Measurements from ENCODE around the gene CDC42EP3.

CDC42EP3 gene, protein sequence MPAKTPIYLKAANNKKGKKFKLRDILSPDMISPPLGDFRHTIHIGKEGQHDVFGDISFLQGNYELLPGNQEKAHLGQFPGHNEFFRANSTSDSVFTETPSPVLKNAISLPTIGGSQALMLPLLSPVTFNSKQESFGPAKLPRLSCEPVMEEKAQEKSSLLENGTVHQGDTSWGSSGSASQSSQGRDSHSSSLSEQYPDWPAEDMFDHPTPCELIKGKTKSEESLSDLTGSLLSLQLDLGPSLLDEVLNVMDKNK

GRCh38 chr2:37671009-37671815 lies at the start of gene CDC42EP3:
CDC42EP3 (minus strand) TSS chr2:37671642; CDS start chr2:37646587, 25,055 bp downstream.
- no peaks in the 10 kb centered on the region for H3K36me3 ChIP-seq (ENCODE audit: control insufficient read depth, insufficient read depth, low read length)
- peak within 1 kb of the TSS; percentile 88 for H3K4me3 ChIP-seq (ENCODE audit: low read length)
- H3K4me1 ChIP-seq (ENCODE audit: control insufficient read depth, insufficient read depth, low read length) = peaks cover 10% of the 10 kb centered on the region
- peaks cover 13% of the 10 kb centered on the region for H3K27me3 ChIP-seq (ENCODE audit: control insufficient read depth, insufficient read depth, low read length)
- H3K9me3 ChIP-seq (ENCODE audit: control insufficient read depth, low read length) = no peaks in the 10 kb centered on the region
- H3K9ac ChIP-seq (ENCODE audit: low read length) = peak within 1 kb of the TSS; percentile 79

DNA sequence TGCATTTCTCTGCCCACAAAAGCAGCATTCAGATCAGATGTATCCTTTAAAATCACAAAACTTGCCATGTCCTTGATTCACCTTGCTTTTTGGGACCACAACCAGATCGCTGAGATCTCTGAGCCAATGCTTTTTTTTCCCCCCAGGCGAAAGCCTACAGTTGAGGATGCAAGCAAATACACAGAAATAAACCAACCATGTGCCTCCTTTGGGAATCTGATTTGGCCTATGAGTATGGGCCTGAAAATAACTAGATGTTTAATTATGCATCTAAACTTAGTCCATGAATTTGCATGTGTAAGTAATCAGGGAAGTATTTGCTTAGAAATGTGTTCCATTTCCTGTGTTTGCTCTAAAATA lies 49.7 kb upstream of the CDC42EP3 start:
- no peaks in the 10 kb centered on the region for H3K4me1 ChIP-seq (ENCODE audit: control insufficient read depth, insufficient read depth, low read length)
- H3K9ac ChIP-seq (ENCODE audit: low read length) = no peak overlapping the region
- H3K9me3 ChIP-seq (ENCODE audit: control insufficient read depth, low read length) = no peaks in the 10 kb centered on the region
- H3K36me3 ChIP-seq (ENCODE audit: control insufficient read depth, insufficient read depth, low read length) = no peaks in the 10 kb centered on the region
- H3K4me3 ChIP-seq (ENCODE audit: low read length) = no peak overlapping the region
- H3K27me3 ChIP-seq (ENCODE audit: control insufficient read depth, insufficient read depth, low read length) = no peaks in the 10 kb centered on the region

DNA sequence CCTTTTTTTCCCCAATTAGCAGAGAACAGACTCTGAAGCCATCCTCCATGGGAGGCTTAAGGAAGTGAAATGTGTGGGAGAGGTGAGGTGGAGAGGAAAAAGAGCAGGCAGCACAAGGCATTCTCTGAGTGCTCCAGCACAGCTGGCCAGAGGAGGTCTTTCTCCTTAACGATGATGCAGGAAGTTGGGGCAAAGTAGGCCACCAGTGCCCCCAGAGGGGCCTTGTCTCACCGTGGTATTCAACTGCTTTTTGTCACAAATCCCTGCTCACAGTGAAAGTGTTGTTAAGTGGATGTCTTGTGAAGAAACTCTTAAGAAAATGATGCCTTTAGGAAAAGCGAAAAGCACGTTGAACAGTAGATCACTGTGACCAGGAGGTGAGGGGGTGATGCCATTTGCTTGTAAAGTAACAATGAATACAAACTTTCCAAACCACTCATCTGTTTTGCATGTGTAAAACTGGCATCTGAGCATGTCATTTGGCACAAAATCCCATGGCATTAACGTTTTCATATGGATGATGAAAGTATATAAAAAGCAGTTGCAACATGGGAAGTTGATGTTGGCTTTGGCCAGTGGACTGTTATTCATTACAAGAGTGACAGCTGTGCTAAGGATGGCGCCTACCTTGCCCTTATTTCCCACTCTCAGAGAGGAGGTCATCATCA lies 49.2 kb upstream of the CDC42EP3 start:
- Histone ChIP-seq H3K4me1 (ENCODE audit: control insufficient read depth, insufficient read depth, low read length) (no peaks in the 10 kb centered on the region), H3K27me3 (ENCODE audit: control insufficient read depth, insufficient read depth, low read length) (no peaks in the 10 kb centered on the region), H3K36me3 (ENCODE audit: control insufficient read depth, insufficient read depth, low read length) (no peaks in the 10 kb centered on the region), H3K9ac (ENCODE audit: low read length) (no peak overlapping the region), H3K4me3 (ENCODE audit: low read length) (no peak overlapping the region), H3K9me3 (ENCODE audit: control insufficient read depth, low read length) (no peaks in the 10 kb centered on the region)

DNA sequence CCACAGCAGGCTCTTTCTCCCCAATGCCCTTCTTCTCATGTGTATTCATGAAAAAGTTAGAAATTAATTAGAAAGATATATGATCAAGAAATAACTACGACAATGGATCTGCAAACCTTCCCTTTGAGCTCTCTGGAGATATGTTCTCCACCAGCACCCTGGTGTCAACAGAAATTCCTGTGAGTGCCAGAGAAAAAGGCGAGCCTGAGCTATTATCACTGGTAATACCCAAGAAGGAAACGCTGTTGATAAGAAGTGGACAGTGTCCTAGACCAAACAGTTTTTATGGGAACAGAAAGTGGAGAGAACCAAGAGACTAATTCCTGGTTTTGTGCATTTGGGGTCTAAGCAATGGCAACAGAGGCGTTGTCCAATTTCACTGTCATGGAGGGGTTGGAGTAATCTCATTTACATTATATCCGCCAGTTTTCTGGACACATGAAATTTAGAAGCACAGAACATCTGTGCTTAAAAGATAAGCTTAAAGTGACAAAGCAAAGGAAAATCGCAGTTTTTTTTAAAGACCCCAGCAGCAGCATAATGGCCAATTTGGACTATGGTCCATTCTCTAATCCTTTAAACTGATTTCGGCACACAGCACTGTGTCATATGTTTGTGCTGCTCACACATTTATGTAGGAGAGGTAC lies 47.2 kb upstream of the CDC42EP3 start:
- H3K4me1 ChIP-seq (ENCODE audit: control insufficient read depth, insufficient read depth, low read length) = no peaks in the 10 kb centered on the region
- no peak overlapping the region for H3K4me3 ChIP-seq (ENCODE audit: low read length)
- no peaks in the 10 kb centered on the region for H3K27me3 ChIP-seq (ENCODE audit: control insufficient read depth, insufficient read depth, low read length)
- no peak overlapping the region for H3K9ac ChIP-seq (ENCODE audit: low read length)
- no peaks in the 10 kb centered on the region for H3K9me3 ChIP-seq (ENCODE audit: control insufficient read depth, low read length)
- H3K36me3 ChIP-seq (ENCODE audit: control insufficient read depth, insufficient read depth, low read length) = no peaks in the 10 kb centered on the region

- Histone ChIP-seq H3K36me3 (ENCODE audit: control insufficient read depth, insufficient read depth, low read length) (no peaks in the 10 kb centered on the region), H3K9me3 (ENCODE audit: control insufficient read depth, low read length) (no peaks in the 10 kb centered on the region)
Observed at GRCh38 chr2:37713258-37713700, 41.8 kb upstream of the CDC42EP3 start.

GRCh38 chr2:37711831-37712230 lies 40.4 kb upstream of the CDC42EP3 start:
- Histone ChIP-seq H3K9ac (ENCODE audit: low read length) (no peak overlapping the region), H3K4me1 (ENCODE audit: control insufficient read depth, insufficient read depth, low read length) (no peaks in the 10 kb centered on the region), H3K27me3 (ENCODE audit: control insufficient read depth, insufficient read depth, low read length) (no peaks in the 10 kb centered on the region), H3K9me3 (ENCODE audit: control insufficient read depth, low read length) (no peaks in the 10 kb centered on the region), H3K4me3 (ENCODE audit: low read length) (no peak overlapping the region), H3K36me3 (ENCODE audit: control insufficient read depth, insufficient read depth, low read length) (no peaks in the 10 kb centered on the region)

More at GRCh38 chr2:37713258-37713700, 41.8 kb upstream of the CDC42EP3 start:
- Histone ChIP-seq H3K9ac (ENCODE audit: low read length) (no peak overlapping the region), H3K4me3 (ENCODE audit: low read length) (no peak overlapping the region), H3K4me1 (ENCODE audit: control insufficient read depth, insufficient read depth, low read length) (no peaks in the 10 kb centered on the region), H3K27me3 (ENCODE audit: control insufficient read depth, insufficient read depth, low read length) (no peaks in the 10 kb centered on the region)

DNA sequence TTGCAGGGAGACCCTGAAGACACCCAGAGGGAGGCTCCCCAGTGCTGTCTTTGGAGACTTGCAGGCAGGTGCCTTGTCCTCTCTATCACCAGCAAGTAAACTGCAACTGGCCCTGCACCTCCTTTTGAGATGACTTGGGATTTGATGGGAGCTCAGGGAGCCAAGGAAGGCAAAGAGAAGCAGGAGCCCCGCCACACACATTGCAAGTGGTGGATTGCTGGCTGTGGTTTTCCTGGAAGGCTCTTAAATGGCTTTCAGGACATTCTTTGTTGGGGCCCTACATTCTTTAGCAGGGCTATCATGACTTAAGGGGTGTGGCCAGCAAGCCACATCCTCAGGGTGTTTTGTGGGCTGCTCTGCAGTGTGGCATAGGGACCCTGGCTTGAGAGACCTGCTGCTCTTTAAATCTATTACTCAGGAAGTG lies 39.9 kb upstream of the CDC42EP3 start:
- Histone ChIP-seq H3K4me1 (ENCODE audit: control insufficient read depth, insufficient read depth, low read length) (no peaks in the 10 kb centered on the region), H3K36me3 (ENCODE audit: control insufficient read depth, insufficient read depth, low read length) (no peaks in the 10 kb centered on the region), H3K27me3 (ENCODE audit: control insufficient read depth, insufficient read depth, low read length) (no peaks in the 10 kb centered on the region), H3K9ac (ENCODE audit: low read length) (no peak overlapping the region), H3K4me3 (ENCODE audit: low read length) (no peak overlapping the region), H3K9me3 (ENCODE audit: control insufficient read depth, low read length) (no peaks in the 10 kb centered on the region)

DNA sequence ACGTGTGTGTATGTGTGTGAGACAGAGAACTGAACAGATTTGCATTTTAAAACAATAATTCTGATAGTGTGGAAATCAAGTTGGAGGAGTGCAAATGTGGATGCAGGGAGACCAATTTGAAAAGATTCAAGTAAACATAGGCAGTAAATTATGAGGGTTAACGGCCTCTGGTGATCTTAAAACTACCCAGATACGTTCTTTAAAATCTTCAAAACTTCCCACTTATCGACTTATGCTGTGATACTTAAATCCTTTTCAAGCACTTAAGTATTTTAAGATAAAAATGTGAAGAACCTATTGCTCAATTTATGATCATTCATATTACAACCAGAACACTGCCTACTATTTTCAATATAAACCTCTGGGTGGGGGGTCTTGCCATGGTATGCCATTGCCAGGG lies 37.7 kb upstream of the CDC42EP3 start:
- Histone ChIP-seq H3K9ac (ENCODE audit: low read length) (no peak overlapping the region), H3K4me1 (ENCODE audit: control insufficient read depth, insufficient read depth, low read length) (no peaks in the 10 kb centered on the region)

DNA sequence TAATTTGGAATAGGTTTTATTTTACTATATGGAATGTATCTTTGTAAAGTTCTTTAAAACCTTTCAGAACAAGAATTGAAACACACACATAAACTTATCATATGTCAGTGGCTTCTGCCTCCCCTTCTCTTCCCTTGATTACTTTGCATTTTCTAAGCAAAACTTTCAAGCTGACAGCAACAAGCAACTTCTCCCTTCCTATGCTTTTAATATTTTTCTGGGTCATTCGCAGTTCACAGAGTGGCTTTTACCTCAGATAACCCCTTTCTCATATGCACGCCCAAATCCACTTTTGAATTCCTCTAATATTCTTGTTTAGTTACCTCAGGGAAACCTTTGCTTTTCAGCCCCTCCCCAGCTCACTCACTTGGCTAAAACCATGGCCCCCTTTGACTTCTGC lies 36.7 kb upstream of the CDC42EP3 start:
- no peaks in the 10 kb centered on the region for H3K27me3 ChIP-seq (ENCODE audit: control insufficient read depth, insufficient read depth, low read length)
- H3K9ac ChIP-seq (ENCODE audit: low read length) = no peak overlapping the region
- H3K36me3 ChIP-seq (ENCODE audit: control insufficient read depth, insufficient read depth, low read length) = no peaks in the 10 kb centered on the region
- H3K4me1 ChIP-seq (ENCODE audit: control insufficient read depth, insufficient read depth, low read length) = no peaks in the 10 kb centered on the region
- no peak overlapping the region for H3K4me3 ChIP-seq (ENCODE audit: low read length)
- no peaks in the 10 kb centered on the region for H3K9me3 ChIP-seq (ENCODE audit: control insufficient read depth, low read length)

More for the DNA sequence above, 37.7 kb upstream of the CDC42EP3 start:
- H3K9me3 ChIP-seq (ENCODE audit: control insufficient read depth, low read length) = no peaks in the 10 kb centered on the region
- H3K36me3 ChIP-seq (ENCODE audit: control insufficient read depth, insufficient read depth, low read length) = no peaks in the 10 kb centered on the region
- no peaks in the 10 kb centered on the region for H3K27me3 ChIP-seq (ENCODE audit: control insufficient read depth, insufficient read depth, low read length)
- no peak overlapping the region for H3K4me3 ChIP-seq (ENCODE audit: low read length)

GRCh38 chr2:37707393-37707792 lies 36.0 kb upstream of the CDC42EP3 start:
- no peaks in the 10 kb centered on the region for H3K9me3 ChIP-seq (ENCODE audit: control insufficient read depth, low read length)
- no peaks in the 10 kb centered on the region for H3K27me3 ChIP-seq (ENCODE audit: control insufficient read depth, insufficient read depth, low read length)
- H3K36me3 ChIP-seq (ENCODE audit: control insufficient read depth, insufficient read depth, low read length) = no peaks in the 10 kb centered on the region
- H3K4me3 ChIP-seq (ENCODE audit: low read length) = no peak overlapping the region
- no peaks in the 10 kb centered on the region for H3K4me1 ChIP-seq (ENCODE audit: control insufficient read depth, insufficient read depth, low read length)
- H3K9ac ChIP-seq (ENCODE audit: low read length) = no peak overlapping the region

- H3K4me3 ChIP-seq (ENCODE audit: low read length) = no peak overlapping the region
- H3K9me3 ChIP-seq (ENCODE audit: control insufficient read depth, low read length) = no peaks in the 10 kb centered on the region
- H3K9ac ChIP-seq (ENCODE audit: low read length) = no peak overlapping the region
- no peaks in the 10 kb centered on the region for H3K36me3 ChIP-seq (ENCODE audit: control insufficient read depth, insufficient read depth, low read length)
- H3K4me1 ChIP-seq (ENCODE audit: control insufficient read depth, insufficient read depth, low read length) = no peaks in the 10 kb centered on the region
- H3K27me3 ChIP-seq (ENCODE audit: control insufficient read depth, insufficient read depth, low read length) = no peaks in the 10 kb centered on the region
Observed at GRCh38 chr2:37706334-37707183, 35.1 kb upstream of the CDC42EP3 start.
